ENCODE measurements around the gene SLC4A5.

- no peak for TF ChIP-seq CTCF (IDR thresholded peaks at IDR 0.05)
- no peak for TF ChIP-seq POLR2A (IDR thresholded peaks at IDR 0.05)
Observed at GRCh38 chr2:74252036-74252435, 91.2 kb downstream of the SLC4A5 start.

All from thyroid gland (tissue), 4 donors.